Subcutaneous abdominal adipose tissue (tissue), 5 donors: ENCODE measurements around the gene RGS12.

Experiments
- H3K27ac ChIP-seq: one replicate; pipeline ENCODE4 v1.7.0; 2013; ENCODE audit warnings: low read depth, mild to moderate bottlenecking, inconsistent platforms, low read length, moderate library complexity
- H3K27me3 ChIP-seq, 5 donors: one replicate each; pipeline ENCODE4 v1.7.0; 2013; ENCODE audit warnings: low read length in 5 of 5, inconsistent platforms in 1 of 5; ENCODE audit not compliant: control insufficient read depth in 5 of 5, insufficient read depth in 4 of 5
- H3K36me3 ChIP-seq, 5 donors: one replicate each; pipeline ENCODE4 v1.7.0; 2013; ENCODE audit warnings: low read length in 5 of 5; ENCODE audit not compliant: control insufficient read depth in 5 of 5, insufficient read depth in 5 of 5
- H3K4me1 ChIP-seq, 5 donors: one replicate each; pipeline ENCODE4 v1.7.0; 2013; ENCODE audit warnings: low read length in 5 of 5, mild to moderate bottlenecking in 3 of 5, moderate library complexity in 1 of 5; ENCODE audit not compliant: control insufficient read depth in 5 of 5, insufficient read depth in 5 of 5
- H3K4me3 ChIP-seq, 5 donors: one replicate each; pipeline ENCODE4 v1.7.0; 2013; ENCODE audit warnings: low read length in 5 of 5, low read depth in 1 of 5
- H3K9ac ChIP-seq, 5 donors: one replicate each; pipeline ENCODE4 v1.7.0; 2013; ENCODE audit warnings: low read length in 5 of 5, mild to moderate bottlenecking in 4 of 5, moderate library complexity in 3 of 5
- H3K9me3 ChIP-seq, 5 donors: one replicate each; pipeline ENCODE4 v1.7.0; 2013; ENCODE audit warnings: low read length in 5 of 5; ENCODE audit not compliant: control insufficient read depth in 5 of 5
- donor health status: healthy.
- donor health status: healthy.
- donor health status: healthy.
- donor health status: healthy.
- donor health status: healthy.

Gene RGS12

GRCh38 chr4:3280466-3280865 lies 12.4 kb upstream of the RGS12 start:
- Histone ChIP-seq H3K9me3 (peaks cover 0 to 4% (median 0%) of the 10 kb centered on the region in 5 donors), H3K36me3 (no peaks in the 10 kb centered on the region), H3K4me3 (no peak overlapping the region), H3K9ac (no peak overlapping the region), H3K4me1 (peaks cover 0 to 3% (median 0%) of the 10 kb centered on the region in 5 donors), H3K27me3 (peaks cover 0 to 3% (median 2%) of the 10 kb centered on the region in 5 donors), H3K27ac (no peak overlapping the region)

GRCh38 chr4:3283483-3283882 lies 9.3 kb upstream of the RGS12 start:
- Histone ChIP-seq H3K4me1 (peaks cover 0 to 30% (median 17%) of the 10 kb centered on the region in 5 donors), H3K9me3 (peaks cover 0 to 4% (median 0%) of the 10 kb centered on the region in 5 donors), H3K27me3 (peaks cover 0 to 20% (median 16%) of the 10 kb centered on the region in 5 donors), H3K27ac (no peak overlapping the region), H3K36me3 (no peaks in the 10 kb centered on the region), H3K9ac (no peak overlapping the region), H3K4me3 (no peak overlapping the region)

DNA sequence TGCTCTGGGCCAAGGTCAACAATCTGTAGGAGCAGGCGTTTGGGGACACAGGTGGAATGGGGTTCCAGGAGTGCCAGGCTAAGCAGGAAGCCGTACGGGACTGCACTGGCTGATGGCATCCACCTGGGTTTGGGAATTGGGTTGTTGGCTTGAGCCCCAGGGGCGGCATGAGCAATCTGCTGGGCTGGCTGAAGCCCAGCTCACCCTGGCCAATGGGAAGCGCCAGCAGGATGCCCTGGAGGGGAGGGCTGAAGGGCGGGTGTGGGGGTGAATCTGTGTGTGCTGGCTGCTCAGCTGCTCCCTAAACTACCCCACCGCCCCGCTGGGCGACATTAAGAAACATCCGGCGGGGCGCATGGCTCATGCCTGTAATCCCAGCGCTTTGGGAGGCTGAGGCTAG lies 8.9 kb upstream of the RGS12 start:
- H3K9me3 ChIP-seq, result peaks cover 0 to 4% (median 0%) of the 10 kb centered on the region in 5 donors
- H3K4me1 ChIP-seq, result peaks cover 0 to 34% (median 21%) of the 10 kb centered on the region in 5 donors
- H3K27ac ChIP-seq, result no peak overlapping the region
- H3K9ac ChIP-seq, result no peak overlapping the region
- peaks cover 0 to 22% (median 17%) of the 10 kb centered on the region in 5 donors for H3K27me3 ChIP-seq
- H3K36me3 ChIP-seq, result no peaks in the 10 kb centered on the region
- no peak overlapping the region for H3K4me3 ChIP-seq

DNA sequence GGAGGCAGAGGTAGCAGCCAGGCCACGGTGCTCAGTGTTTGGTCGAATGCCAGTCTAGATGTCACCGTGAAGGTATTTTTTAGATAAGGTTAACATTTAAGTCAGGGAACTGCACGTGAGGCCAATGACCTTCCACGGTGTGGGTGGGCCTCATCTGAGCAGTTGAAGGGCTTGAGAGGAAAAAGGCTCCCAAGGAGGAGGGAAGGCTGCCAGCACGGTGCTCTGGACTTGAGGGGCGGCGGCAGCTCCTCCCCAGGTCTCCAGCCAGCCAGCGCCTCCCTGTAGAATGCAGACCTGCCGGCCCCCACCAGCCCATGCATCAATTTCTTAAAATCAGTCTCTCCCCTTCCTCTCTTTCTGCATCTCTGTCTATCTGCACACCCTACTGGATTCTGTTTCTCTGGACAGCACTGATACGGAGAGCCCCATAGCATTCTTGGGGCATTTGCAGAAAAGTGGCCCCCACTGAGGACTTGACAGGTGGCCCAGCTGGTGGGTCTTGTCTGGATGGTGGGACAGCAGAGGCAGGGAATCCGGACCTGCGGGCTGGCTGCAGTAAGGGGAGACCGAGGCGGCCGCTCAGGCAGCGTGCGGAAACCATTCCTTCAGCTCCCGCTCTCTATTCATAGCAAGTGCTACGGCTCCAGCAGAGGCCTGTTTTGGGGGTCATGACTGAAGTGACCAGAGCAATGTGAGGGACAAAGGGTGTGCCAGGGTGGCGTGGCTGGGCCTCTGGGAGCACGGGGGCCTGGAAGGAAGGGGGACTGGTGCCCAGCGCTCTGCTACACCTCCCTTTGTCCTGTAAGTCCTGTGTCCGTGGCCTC lies 7.9 kb upstream of the RGS12 start:
- H3K36me3 ChIP-seq, result no peaks in the 10 kb centered on the region
- H3K27ac ChIP-seq, result no peak overlapping the region
- no peak overlapping the region for H3K4me3 ChIP-seq
- H3K9ac ChIP-seq, result no peak overlapping the region
- peaks cover 0 to 4% (median 0%) of the 10 kb centered on the region in 5 donors for H3K9me3 ChIP-seq
- peaks cover 0 to 36% (median 23%) of the 10 kb centered on the region in 5 donors for H3K4me1 ChIP-seq
- peaks cover 0 to 22% (median 17%) of the 10 kb centered on the region in 5 donors for H3K27me3 ChIP-seq

- peaks cover 0 to 22% (median 17%) of the 10 kb centered on the region in 5 donors for H3K27me3 ChIP-seq
- peaks cover 0 to 4% (median 0%) of the 10 kb centered on the region in 5 donors for H3K9me3 ChIP-seq
- H3K36me3 ChIP-seq, result no peaks in the 10 kb centered on the region
- no peak overlapping the region for H3K9ac ChIP-seq
- H3K27ac ChIP-seq, result no peak overlapping the region
- peaks cover 0 to 36% (median 23%) of the 10 kb centered on the region in 5 donors for H3K4me1 ChIP-seq
- peak overlapping the region in 1 of 5 donors; percentile 37 for H3K4me3 ChIP-seq
These were observed 7.1 kb upstream of the RGS12 start for GRCh38 chr4:3285558-3286334.

GRCh38 chr4:3286335-3287175 lies 6.3 kb upstream of the RGS12 start:
- peaks cover 0 to 40% (median 28%) of the 10 kb centered on the region in 5 donors for H3K4me1 ChIP-seq
- H3K9me3 ChIP-seq, result peaks cover 0 to 4% (median 0%) of the 10 kb centered on the region in 5 donors
- peak overlapping the region in 1 of 5 donors; percentile 16 for H3K4me3 ChIP-seq
- no peak overlapping the region for H3K9ac ChIP-seq
- H3K27me3 ChIP-seq, result peaks cover 0 to 22% (median 17%) of the 10 kb centered on the region in 5 donors
- no peaks in the 10 kb centered on the region for H3K36me3 ChIP-seq
- H3K27ac ChIP-seq, result no peak overlapping the region

DNA sequence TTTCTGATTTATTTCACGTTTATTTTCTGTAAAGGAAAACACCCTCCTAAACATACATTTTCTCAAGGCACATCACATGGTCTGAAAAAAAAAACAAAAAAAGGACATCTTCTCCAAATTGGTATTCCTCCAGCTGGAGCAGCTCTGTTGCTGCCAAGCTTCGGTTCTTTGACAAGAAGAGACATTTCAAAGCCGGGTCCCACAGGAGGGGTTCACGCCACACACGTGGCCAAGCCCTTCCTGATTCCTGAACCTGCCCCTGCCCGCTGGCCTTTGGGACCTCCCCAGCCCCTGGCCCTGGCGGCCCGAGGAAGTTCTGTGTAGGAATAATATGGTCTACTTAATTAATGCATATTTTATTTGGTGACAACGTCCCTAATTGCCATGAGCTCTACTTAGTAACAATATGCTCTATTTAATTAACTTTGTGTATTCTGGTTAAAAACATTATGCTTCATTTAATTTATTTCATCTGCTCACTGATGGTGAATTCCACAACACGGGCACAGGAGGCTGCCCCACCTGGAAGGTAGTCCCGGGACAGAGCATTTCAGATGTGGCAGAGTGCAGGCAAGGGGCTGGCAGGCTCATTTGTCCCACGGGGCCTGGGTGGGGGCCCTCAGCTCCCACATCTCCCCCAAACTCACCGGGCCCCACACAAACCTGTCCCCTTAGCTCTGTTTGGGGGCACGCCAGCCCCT lies 5.4 kb upstream of the RGS12 start:
- Histone ChIP-seq H3K27me3 (peaks cover 0 to 22% (median 17%) of the 10 kb centered on the region in 5 donors), H3K4me1 (peaks cover 0 to 49% (median 33%) of the 10 kb centered on the region in 5 donors), H3K4me3 (peak overlapping the region in 1 of 5 donors; percentile 16), H3K9ac (no peak overlapping the region), H3K27ac (no peak overlapping the region), H3K9me3 (no peaks in the 10 kb centered on the region), H3K36me3 (no peaks in the 10 kb centered on the region)

DNA sequence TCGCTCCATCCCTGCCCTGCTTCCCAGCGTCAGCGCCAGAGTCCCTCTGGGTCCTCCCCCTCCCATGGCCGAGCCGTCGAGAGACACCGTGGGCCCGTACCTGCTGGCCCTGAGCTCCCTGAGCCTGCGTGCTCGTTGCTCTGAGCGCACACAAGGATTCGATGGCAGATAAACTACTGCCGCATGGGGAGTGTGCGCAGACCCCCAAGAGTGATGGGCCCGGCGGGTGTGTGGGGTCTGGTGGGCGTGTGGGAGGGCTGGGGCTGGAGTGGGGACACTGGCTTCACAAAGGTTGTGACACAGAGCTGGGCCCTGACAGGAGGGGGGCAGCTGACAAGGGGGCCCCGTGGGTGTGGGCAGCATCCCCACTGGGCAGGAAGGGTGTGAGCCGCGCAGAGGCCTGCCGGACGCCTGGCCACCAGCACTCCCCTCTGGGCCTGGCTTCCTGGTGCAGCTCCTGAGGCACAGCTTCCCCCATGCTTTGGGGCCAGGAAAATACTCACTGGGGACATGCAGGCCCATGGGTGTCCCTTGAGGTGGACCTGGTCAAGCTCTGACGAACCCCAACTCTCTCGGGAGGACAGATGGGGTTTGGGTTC lies 4.8 kb upstream of the RGS12 start:
- Histone ChIP-seq H3K27me3 (peaks cover 0 to 21% (median 17%) of the 10 kb centered on the region in 5 donors), H3K9ac (no peak overlapping the region), H3K9me3 (no peaks in the 10 kb centered on the region), H3K27ac (no peak overlapping the region), H3K4me1 (peaks cover 0 to 50% (median 33%) of the 10 kb centered on the region in 5 donors), H3K36me3 (no peaks in the 10 kb centered on the region), H3K4me3 (no peak overlapping the region)
